ENCODE results near the gene GPR17.

Gene GPR17

GRCh38 chr2:127618551-127619202, 27.3 kb upstream of the GPR17 start:
- DNase-seq (ENCODE audit: low spot score), result no peak
- TF ChIP-seq CTCF (IDR thresholded peaks at IDR 0.05; ENCODE audit: extremely low read depth, missing control alignments), result no peak

- no peak for TF ChIP-seq CTCF (IDR thresholded peaks at IDR 0.05; ENCODE audit: extremely low read depth, missing control alignments)
- no peak for DNase-seq (ENCODE audit: low spot score)
Observed at GRCh38 chr2:127619203-127619590, 26.8 kb upstream of the GPR17 start.

DNA sequence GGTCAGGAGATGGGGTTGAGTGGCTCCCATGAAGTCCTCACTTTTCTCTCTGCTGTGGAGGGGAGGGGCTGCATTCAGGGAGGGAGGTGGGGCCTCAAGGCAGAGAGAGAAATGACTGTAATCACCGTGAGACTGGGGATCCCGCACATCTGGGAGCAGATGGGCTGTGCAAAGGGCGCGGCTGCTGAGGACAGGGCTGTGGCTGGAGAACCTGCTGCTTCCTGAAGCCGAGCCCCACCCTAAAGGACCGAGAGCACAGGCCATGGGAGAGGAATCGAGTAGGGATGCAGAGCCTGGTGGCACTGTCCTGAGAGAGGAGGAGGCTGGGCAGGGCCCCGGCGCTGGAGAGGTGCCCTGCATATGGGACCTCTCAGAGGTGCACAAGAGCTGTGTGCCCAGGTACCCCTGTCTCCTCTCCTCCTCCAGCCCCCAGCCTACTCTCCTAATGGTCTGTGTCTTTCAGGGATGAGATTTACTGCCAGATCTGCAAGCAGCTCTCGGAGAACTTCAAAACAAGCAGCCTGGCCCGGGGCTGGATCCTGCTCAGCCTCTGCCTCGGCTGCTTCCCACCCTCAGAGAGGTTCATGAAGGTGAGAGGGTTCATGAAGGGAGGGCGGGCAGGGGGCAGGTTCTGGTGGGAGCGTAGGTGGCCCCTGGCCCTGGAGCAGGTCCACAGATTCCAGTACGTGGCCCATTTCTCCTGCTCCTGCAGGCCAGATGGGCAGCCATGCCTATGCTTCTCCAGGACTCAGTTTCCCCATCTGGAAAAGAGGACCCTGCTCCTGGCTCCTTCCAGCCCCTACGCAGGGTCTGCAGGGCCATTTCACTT, 25.9 kb upstream of the GPR17 start:
- no peak for TF ChIP-seq CTCF (IDR thresholded peaks at IDR 0.05; ENCODE audit: extremely low read depth, missing control alignments)
- peak; percentile 68 for DNase-seq (ENCODE audit: low spot score)

GRCh38 chr2:127620866-127621265, 25.1 kb upstream of the GPR17 start:
- no peak for TF ChIP-seq CTCF (IDR thresholded peaks at IDR 0.05; ENCODE audit: extremely low read depth, missing control alignments)
- peak; percentile 60 for DNase-seq (ENCODE audit: low spot score)

- no peak for DNase-seq (ENCODE audit: low spot score)
- no peak for TF ChIP-seq CTCF (IDR thresholded peaks at IDR 0.05; ENCODE audit: extremely low read depth, missing control alignments)
Observed at GRCh38 chr2:127621981-127622431, 23.9 kb upstream of the GPR17 start.

- DNase-seq (ENCODE audit: low spot score), result no peak
- TF ChIP-seq CTCF (IDR thresholded peaks at IDR 0.05; ENCODE audit: extremely low read depth, missing control alignments), result no peak
Observed at GRCh38 chr2:127622561-127623387, 23.2 kb upstream of the GPR17 start.

Measured in GM20000 (cell line).